HEK293T (cell line): Measurements from ENCODE around the gene GPR119.
"Not testable (repeated sequence)": the region's sequence is repeated elsewhere in the genome, so short reads cannot be mapped to it uniquely, and the experiment has no call there.

Experiments used
- NFRKB ChIP-seq: fragments of 450-650 bp; IDR thresholded peaks from 2 replicates; pipeline ENCODE4 v1.6.1; 2016; ENCODE audit warnings: mild to moderate bottlenecking, moderate library complexity
- SP1 ChIP-seq: fragments of 450-650 bp; IDR thresholded peaks from 2 replicates; pipeline ENCODE4 v1.6.1; 2017

GRCh38 chrX:130352050-130352449 lies 33.4 kb downstream of the GPR119 start:
- not testable (repeated sequence) for TF ChIP-seq NFRKB, SP1
